Endothelial cell of umbilical vein (primary cell): ENCODE data around the gene VPS13A. TPM values are rescaled to one million over a fixed set of nuclear protein-coding genes. Genes with fewer than 3 reads are reported as not detected.

Experiments used
- BruUV-seq: library from RNA; stranded (reverse); fragments of 400-500 nt; replicated peaks from 2 replicates; lab custom pipeline; 2021; lab: Mats Ljungman, UMichigan
- CTCF ChIA-PET: fragments of 300-600, 350-600 bp; sonication (Branson Sonifier 250); formaldehyde crosslinking; loops from one replicate; lab custom pipeline; 2021; ENCODE audit warnings: antibody characterized with exemption, inconsistent platforms; lab: Charles Lee
- POLR2A ChIA-PET: fragments of 300-600, 350-600 bp; sonication (Branson Sonifier 250); formaldehyde crosslinking; loops from one replicate; lab custom pipeline; 2021; ENCODE audit warnings: antibody characterized with exemption, inconsistent platforms; lab: Charles Lee
- DNase-seq: peaks from one replicate; pipeline ENCODE4 v3.0.0-alpha.2; 2011; ENCODE audit warnings: low read depth, low spot score
- FAIRE-seq: peaks from 2 replicates; lab custom pipeline; 2011; peaks lifted over from hg19 to GRCh38; lab: Jason Lieb, UNC
- H2AFZ ChIP-seq: 2 replicates; pipeline ENCODE4 v1.6.0; 2012; ENCODE audit warnings: low read depth, low read length, control low read depth, inconsistent platforms
- H3K27ac ChIP-seq: 2 replicates; pipeline ENCODE4 v1.5.1; 2011; ENCODE audit warnings: low read depth, mild to moderate bottlenecking, control low read depth, low read length, moderate library complexity; ENCODE audit not compliant: insufficient read depth
- H3K27me3 ChIP-seq, 2 experiments: 2 replicates each; pipeline versions ENCODE4 v1.6.0 to v1.6.1; 2011; ENCODE audit warnings: low read length in 2 of 2, mixed read lengths in 1 of 2; ENCODE audit not compliant: control insufficient read depth in 2 of 2, insufficient read depth in 2 of 2
- H3K36me3 ChIP-seq, 2 experiments: 2 replicates in 1 of 2; 3 replicates in 1 of 2; pipeline ENCODE4 v1.5.1; 2011; ENCODE audit warnings: low read length in 2 of 2, mild to moderate bottlenecking in 1 of 2, moderate library complexity in 1 of 2; ENCODE audit not compliant: control insufficient read depth in 2 of 2, insufficient read depth in 2 of 2; ENCODE audit errors: extremely low read depth in 1 of 2
- H3K4me1 ChIP-seq: 3 replicates; pipeline ENCODE4 v1.5.1; 2011; ENCODE audit warnings: mild to moderate bottlenecking, low read length; ENCODE audit not compliant: control insufficient read depth, insufficient read depth; ENCODE audit errors: extremely low read depth
- H3K4me2 ChIP-seq: 2 replicates; pipeline ENCODE4 v1.6.1; 2011; ENCODE audit warnings: low read length, control low read depth, mixed read lengths; ENCODE audit not compliant: insufficient read depth
- H3K4me3 ChIP-seq, 3 experiments: fragments of 200-600 bp in 1 of 3; sonication (generic), shearing (Covaris generic) in 1 of 3; replicated peaks in 1 of 3; 2 replicates each; pipeline ENCODE4 v1.5.1; 2011 to 2016; ENCODE audit warnings: control low read depth in 3 of 3, low read length in 3 of 3, mild to moderate bottlenecking in 2 of 3, inconsistent platforms in 1 of 3, low read depth in 1 of 3, moderate library complexity in 1 of 3; ENCODE audit not compliant: insufficient read depth in 1 of 3
- H3K79me2 ChIP-seq: 2 replicates; pipeline ENCODE4 v1.6.0; 2012; ENCODE audit warnings: low read length, inconsistent platforms; ENCODE audit not compliant: control insufficient read depth, insufficient read depth
- H3K9ac ChIP-seq: replicated peaks from 2 replicates; pipeline ENCODE3; 2011; ENCODE audit warnings: low read length, control low read depth; ENCODE audit not compliant: insufficient read depth; ENCODE audit errors: extremely low read depth
- H3K9me1 ChIP-seq: replicated peaks from 3 replicates; pipeline ENCODE4 v1.6.0; 2011; ENCODE audit warnings: mild to moderate bottlenecking, low read length; ENCODE audit not compliant: control insufficient read depth, insufficient read depth; ENCODE audit errors: extremely low read depth
- H3K9me3 ChIP-seq: replicated peaks from 2 replicates; pipeline ENCODE4 v1.5.1; 2012; ENCODE audit warnings: low read length, inconsistent platforms; ENCODE audit not compliant: control insufficient read depth, insufficient read depth
- H4K20me1 ChIP-seq: replicated peaks from 2 replicates; pipeline ENCODE3; 2011; ENCODE audit warnings: mild to moderate bottlenecking, low read length; ENCODE audit not compliant: control insufficient read depth, insufficient read depth; ENCODE audit errors: extremely low read depth
- CTCF ChIP-seq, 2 donors: IDR thresholded peaks; 1 replicate in 1 of 2; 2 replicates in 1 of 2; pipeline ENCODE4 v1.5.1; 2011; ENCODE audit warnings: low read length in 2 of 2, mild to moderate bottlenecking in 2 of 2, moderate library complexity in 2 of 2, control low read depth in 1 of 2, inconsistent platforms in 1 of 2, low read depth in 1 of 2; ENCODE audit not compliant: insufficient read depth in 1 of 2; ENCODE audit errors: extremely low read depth in 1 of 2
- EZH2 ChIP-seq: IDR thresholded peaks from 2 replicates; pipeline ENCODE4 v1.6.1; 2012; ENCODE audit warnings: borderline replicate concordance, low read depth, mild to moderate bottlenecking, moderate library complexity, low read length, inconsistent platforms; ENCODE audit not compliant: severe bottlenecking
- FOS ChIP-seq: IDR thresholded peaks from 2 replicates; pipeline ENCODE4 v1.6.1; 2011; ENCODE audit warnings: mild to moderate bottlenecking, low read length, moderate library complexity, borderline replicate concordance; ENCODE audit not compliant: insufficient read depth
- GATA2 ChIP-seq: IDR thresholded peaks from 2 replicates; pipeline ENCODE4 v1.7.0; 2011; ENCODE audit warnings: low read depth, mild to moderate bottlenecking, moderate library complexity, mixed read lengths, low read length; ENCODE audit not compliant: insufficient read length, insufficient read depth
- JUN ChIP-seq: IDR thresholded peaks from 2 replicates; pipeline ENCODE4 v1.6.1; 2011; ENCODE audit warnings: borderline replicate concordance, low read depth; ENCODE audit not compliant: insufficient read length, insufficient read depth
- MAX ChIP-seq: IDR thresholded peaks from 2 replicates; pipeline ENCODE4 v1.6.1; 2011; ENCODE audit not compliant: insufficient read depth, insufficient read length
- MYC ChIP-seq: IDR thresholded peaks from one replicate; pipeline ENCODE4 v1.6.1; 2011; ENCODE audit warnings: mild to moderate bottlenecking, low read depth, low read length
- POLR2A ChIP-seq: IDR thresholded peaks from 2 replicates; pipeline ENCODE4 v1.6.1; 2012; ENCODE audit warnings: low read depth, mild to moderate bottlenecking, control low read depth, low read length
- POLR2AphosphoS5 ChIP-seq: IDR thresholded peaks from 2 replicates; pipeline ENCODE4 v1.6.1; 2012; ENCODE audit warnings: low read depth, mild to moderate bottlenecking, control low read depth, low read length, moderate library complexity; ENCODE audit not compliant: insufficient read depth
- dilution Hi-C: fragments of 300-500 bp; cut with MboI; formaldehyde crosslinking; loops from one replicate; pipeline ENCODE4 v1.15.0; 2019; ENCODE audit warnings: low sequenced_read_pairs; ENCODE audit not compliant: extremely low pct_ligation_motif_present
- intact Hi-C: fragments of 100-400 bp; cut with micrococcal nuclease; formaldehyde crosslinking; loops from one replicate; pipeline ENCODE4 v1.10.0; 2022
- polyA plus RNA-seq, 4 experiments: library from polyadenylated mRNA; depleted of rRNA in 3 of 4; stranded (reverse) in 3 of 4; unstranded in 1 of 4; fragments of >200 nt; gene quantifications; 2 replicates each; pipeline versions ENCODE4 v1.2.1 to v1.2.3, GENCODE V29; 2011 to 2012; ENCODE audit warnings: missing spikeins in 1 of 4
- total RNA-seq: library from RNA; stranded (reverse); gene quantifications from 2 replicates; pipeline ENCODE4 v1.2.3, GENCODE V29; 2021

Gene VPS13A
- total and polyA plus RNA-seq, 2 donors (not counting 3 experiments of a cell fraction or from before 2014, with no cell fraction given), result 4.7 to 33.3 TPM

- no peaks in the 10 kb centered on the region for H3K9me3 ChIP-seq
- no peak for TF ChIP-seq CTCF (IDR thresholded peaks at IDR 0.05; ENCODE audit: extremely low read depth in 1 of 2, insufficient read depth in 1 of 2, low read depth in 1 of 2, low read length in 2 of 2)
- no peak for TF ChIP-seq JUN
- no peak for TF ChIP-seq MYC
- TF ChIP-seq POLR2A, result no peak
- no peak for TF ChIP-seq GATA2
- no peak for TF ChIP-seq MAX
- TF ChIP-seq FOS, result no peak
- no peak for TF ChIP-seq POLR2AphosphoS5
- TF ChIP-seq EZH2, result no peak
- H3K27me3 ChIP-seq, result no peaks in the 10 kb centered on the region
- no TSS peak for BruUV-seq
- peaks cover 2% of the 10 kb centered on the region for H4K20me1 ChIP-seq
- H3K4me1 ChIP-seq, result peaks cover 9% of the 10 kb centered on the region
- DNase-seq (no peak), FAIRE-seq (no peak)
- no peak overlapping the region for H3K9ac ChIP-seq
- ChIA-PET POLR2A (no interaction called here), CTCF (interaction anchor here (0.7 kb wide), 1 partner anchor 9 kb away, joined by 3 read pairs; no protein-coding TSS in a partner anchor)
- H3K27ac ChIP-seq, result no peak overlapping the region
- H2AFZ ChIP-seq, result no peak overlapping the region
- H3K4me3 ChIP-seq, result no peak overlapping the region
- H3K4me2 ChIP-seq, result no peak overlapping the region
- H3K9me1 ChIP-seq, result no peaks in the 10 kb centered on the region
- intact Hi-C loops, result no loop called here
- no peaks in the 10 kb centered on the region for H3K36me3 ChIP-seq
- peaks cover 75% of the 10 kb centered on the region for H3K79me2 ChIP-seq
- dilution Hi-C loops, result no loop called here
Measured at GRCh38 chr9:77183581-77183980, 6.2 kb downstream of the VPS13A start.
